Lower leg skin (tissue), 4 donors: ENCODE data around the gene TCP10L. TPM values are rescaled to one million over a fixed set of nuclear protein-coding genes. Genes with fewer than 3 reads are reported as not detected.

ENCODE experiments used
- DNase-seq, 2 donors: peaks; one replicate each; pipeline ENCODE4 v3.0.0-alpha.2; 2019; ENCODE audit warnings: low spot score in 2 of 2
- H3K4me3 ChIP-seq: fragments of 200-600 bp; sonication (generic); 2 replicates; pipeline ENCODE4 v1.5.1; 2017; ENCODE audit warnings: mild to moderate bottlenecking, low read depth; ENCODE audit not compliant: poor library complexity, severe bottlenecking
- CTCF ChIP-seq, 3 donors: fragments of 450-650 bp; IDR thresholded peaks; one replicate each; pipeline ENCODE4 v1.5.1; 2016; ENCODE audit warnings: antibody characterized with exemption in 3 of 3, mild to moderate bottlenecking in 3 of 3, moderate library complexity in 2 of 3
- POLR2A ChIP-seq, 2 donors: fragments of 450-650 bp; IDR thresholded peaks; one replicate each; pipeline ENCODE4 v1.6.1; 2016 to 2017; ENCODE audit warnings: antibody characterized with exemption in 2 of 2, mild to moderate bottlenecking in 1 of 2, moderate library complexity in 1 of 2
- WGBS, 2 donors: methylation state at CpG; one replicate each; pipeline ENCODE4 v1.1.5; 2018; 5-methylcytosine and 5-hydroxymethylcytosine counted together
- intact Hi-C: fragments of 100-400 bp; cut with DNase I; formaldehyde crosslinking; loops from one replicate; pipeline ENCODE4 v1.15.0; 2023; ENCODE audit warnings: low total_unique reads
- total RNA-seq, 4 donors: library from RNA; depleted of rRNA; stranded (reverse); fragments of >200 nt; gene quantifications; one replicate each; pipeline ENCODE4 v1.1.0, GENCODE V29; 2016

Gene TCP10L
- total RNA-seq, 4 donors from 2014 or later: 0.25 TPM; not detected in 3

- no peak overlapping the region for H3K4me3 ChIP-seq
- TF ChIP-seq CTCF (IDR thresholded peaks at IDR 0.05) (no peak), POLR2A (IDR thresholded peaks at IDR 0.05) (no peak)
- intact Hi-C loops: loop anchor here (10.0 kb wide), 1 partner anchor 160 kb away; the partner anchor contains the start of gene EVA1C
- 87 to 89% methylated on average over 26 of the region's 26 CpGs for WGBS, 2 donors
- peak in 1 of 2 donors; percentile 70 for DNase-seq
Observed at GRCh38 chr21:32574946-32575925, 10.1 kb downstream of the TCP10L start.

GRCh38 chr21:32572574-32573420 is 12.5 kb downstream of the TCP10L start:
- DNase-seq: peak in 1 of 2 donors; percentile 81
- TF ChIP-seq CTCF (IDR thresholded peaks at IDR 0.05) (no peak), POLR2A (IDR thresholded peaks at IDR 0.05) (no peak)
- intact Hi-C loops: loop anchor here (10.0 kb wide), 1 partner anchor 158 kb away; the partner anchor contains the start of gene EVA1C
- H3K4me3 ChIP-seq: no peak overlapping the region
- WGBS, 2 donors: 45 to 46% methylated on average over 24 to 25 of the region's 25 CpGs

DNA sequence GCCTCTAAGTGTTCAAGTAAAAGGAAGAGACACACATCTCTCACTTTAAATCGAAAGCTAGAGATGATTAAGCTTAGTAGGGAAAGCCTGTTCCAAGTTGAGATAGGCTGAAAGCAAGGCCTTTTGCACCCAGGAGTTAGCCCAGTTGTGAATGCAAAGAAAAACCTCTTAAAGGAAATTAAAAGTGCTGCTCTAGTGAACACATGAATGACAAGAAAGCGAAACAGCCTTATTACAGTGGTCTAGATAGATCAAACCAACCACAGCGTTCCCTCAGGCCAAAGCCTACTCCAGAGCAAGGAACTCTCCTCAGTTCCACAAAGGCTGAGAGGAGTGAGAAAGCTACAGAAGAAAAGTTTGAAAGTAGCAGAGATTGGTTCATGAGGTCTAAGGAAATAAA is 14.9 kb downstream of the TCP10L start:
- WGBS, 2 donors: 86 to 92% methylated on average over 3 of the region's 3 CpGs
- H3K4me3 ChIP-seq: no peak overlapping the region
- intact Hi-C loops: loop anchor here (10.0 kb wide), 1 partner anchor 156 kb away; the partner anchor contains the start of gene EVA1C

GRCh38 chr21:32569261-32570230 is 15.8 kb downstream of the TCP10L start:
- TF ChIP-seq POLR2A (IDR thresholded peaks at IDR 0.05) (no peak), CTCF (IDR thresholded peaks at IDR 0.05) (peak in 1 of 3 donors; percentile 65)
- DNase-seq: peak; percentile 62 to 95
- H3K4me3 ChIP-seq: peak overlapping the region; percentile 50
- intact Hi-C loops: loop anchor here (10.0 kb wide), 1 partner anchor 155 kb away; the partner anchor contains the start of gene EVA1C
- WGBS, 2 donors: 3% methylated on average over 49 to 60 of the region's 61 CpGs

More for the DNA sequence above, 14.9 kb downstream of the TCP10L start:
- TF ChIP-seq POLR2A (IDR thresholded peaks at IDR 0.05): no peak
- TF ChIP-seq CTCF (IDR thresholded peaks at IDR 0.05): no peak
- no peak for DNase-seq
